ENCODE results near the gene RGS7.
"Not testable (repeated sequence)": the region's sequence is repeated elsewhere in the genome, so short reads cannot be mapped to it uniquely, and the experiment has no call there.

RGS7 gene

DNA sequence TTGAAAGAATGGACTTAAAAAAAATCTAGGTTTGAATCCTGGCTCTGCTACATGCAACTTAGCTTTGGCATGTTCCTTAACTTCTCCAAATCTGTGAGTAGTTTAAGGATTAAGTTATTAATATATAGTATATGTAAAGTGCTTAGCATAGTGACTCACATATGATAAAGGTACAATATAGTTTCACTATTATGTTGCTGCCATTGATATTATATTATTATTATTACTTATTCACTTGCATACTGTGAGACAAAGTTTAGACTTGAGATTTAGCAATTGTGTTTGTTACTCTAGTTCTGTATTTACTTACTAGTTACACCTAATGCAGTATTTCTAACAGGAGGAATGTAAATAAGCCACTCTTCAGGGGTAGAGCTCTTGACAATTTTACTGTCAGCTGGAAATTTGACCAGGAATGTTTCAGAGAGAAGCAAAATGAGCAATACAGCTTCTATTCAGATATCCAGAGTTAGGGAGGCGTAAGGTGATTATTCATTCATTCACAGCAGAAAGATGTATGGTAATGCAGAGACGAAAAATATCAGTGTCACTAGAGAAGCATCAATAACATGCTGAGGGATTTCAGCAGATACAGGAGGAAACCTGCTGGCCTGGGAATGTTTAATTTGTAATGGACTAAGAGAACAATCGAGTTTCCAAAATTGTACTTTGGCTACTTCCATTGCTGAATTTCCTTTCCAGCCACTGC is 25.5 kb downstream of the RGS7 start:
- DNase-seq (ENCODE audit: low spot score) = no peak

DNA sequence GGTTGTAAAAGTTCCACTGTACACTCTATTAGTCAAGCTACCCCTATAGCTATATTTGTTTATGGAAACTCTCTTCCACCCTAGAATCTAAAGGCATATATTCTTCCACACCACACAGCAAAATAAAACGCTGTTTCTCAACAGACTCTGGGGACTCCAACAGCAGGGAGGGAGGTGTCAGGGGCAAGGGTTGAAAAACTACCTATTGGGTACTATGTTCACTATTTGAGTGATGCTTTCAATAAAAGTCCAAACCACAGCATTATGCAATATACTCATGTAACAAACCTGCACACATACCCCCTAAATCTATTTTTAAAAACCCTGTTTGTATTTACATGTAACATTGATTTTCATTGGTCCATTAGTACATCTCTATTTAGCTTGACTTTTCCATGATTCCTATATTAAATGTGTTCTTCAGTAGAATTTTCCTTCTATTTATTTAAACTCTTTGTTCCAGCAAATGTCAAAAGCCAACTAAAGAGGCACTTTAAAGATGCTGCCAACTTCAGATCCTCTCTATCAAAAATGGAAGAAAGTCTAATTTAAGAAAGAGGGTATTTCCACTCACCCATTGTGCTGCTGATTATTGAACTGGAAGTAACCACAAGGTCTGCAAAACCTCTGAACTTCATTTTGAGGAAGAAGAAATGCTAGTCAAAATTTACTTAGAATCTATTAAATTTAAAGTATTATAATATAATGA is 26.2 kb downstream of the RGS7 start:
- DNase-seq (ENCODE audit: low spot score) = no peak

- DNase-seq (ENCODE audit: low spot score) = no peak
Observed at GRCh38 chr1:241325456-241325855, 31.5 kb downstream of the RGS7 start.

DNA sequence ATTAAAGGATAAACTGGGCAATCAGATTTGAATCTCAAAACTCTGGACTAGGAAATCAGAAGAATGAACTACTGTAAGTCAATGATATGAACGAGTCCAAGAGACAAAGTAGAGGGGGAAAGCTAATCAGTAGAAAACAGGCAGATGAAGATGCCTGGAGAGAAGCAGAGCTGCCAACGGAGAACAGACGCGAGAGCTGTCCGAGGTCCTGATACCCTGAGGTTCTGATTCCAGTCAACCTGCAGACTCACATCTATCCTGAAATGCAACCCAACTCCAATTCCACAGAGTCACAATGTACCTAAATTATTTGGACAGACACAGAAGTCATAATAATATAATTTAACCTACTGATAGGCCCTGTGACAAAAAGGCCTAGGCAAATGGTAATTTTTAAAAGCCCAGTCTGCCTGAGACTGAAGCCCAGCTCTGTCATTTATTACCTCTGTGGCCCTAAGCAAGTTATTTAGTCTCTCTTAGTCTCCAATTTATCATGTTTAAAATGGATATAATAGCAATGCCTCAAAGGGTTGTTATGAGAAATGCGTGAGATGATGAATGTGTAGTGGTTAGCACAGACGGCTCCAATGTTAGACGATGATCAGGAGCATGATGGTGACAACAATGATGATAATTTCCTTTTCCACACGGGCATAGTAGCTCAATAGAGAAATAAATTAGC is 33.4 kb downstream of the RGS7 start:
- DNase-seq (ENCODE audit: low spot score) = peak; percentile 33

DNA sequence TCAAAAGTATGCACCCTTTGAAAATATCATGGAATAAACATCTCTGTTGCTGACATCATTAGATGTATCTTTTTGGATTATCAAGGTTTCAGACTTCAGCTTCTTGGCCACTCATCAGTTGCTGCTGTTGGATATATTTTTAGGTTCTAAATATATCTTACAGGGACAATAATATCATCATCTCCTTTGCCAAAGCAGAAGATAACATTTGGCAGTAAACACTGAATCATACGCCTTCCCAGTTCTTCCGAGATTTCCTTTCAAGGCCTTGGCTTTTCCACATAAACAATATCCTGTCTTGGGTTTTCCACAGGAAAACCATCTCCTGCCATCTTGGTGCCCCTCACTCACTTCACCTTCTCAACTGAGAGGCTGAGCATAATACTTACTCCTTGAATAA is 39.3 kb downstream of the RGS7 start:
- DNase-seq (ENCODE audit: low spot score) = no peak

DNA sequence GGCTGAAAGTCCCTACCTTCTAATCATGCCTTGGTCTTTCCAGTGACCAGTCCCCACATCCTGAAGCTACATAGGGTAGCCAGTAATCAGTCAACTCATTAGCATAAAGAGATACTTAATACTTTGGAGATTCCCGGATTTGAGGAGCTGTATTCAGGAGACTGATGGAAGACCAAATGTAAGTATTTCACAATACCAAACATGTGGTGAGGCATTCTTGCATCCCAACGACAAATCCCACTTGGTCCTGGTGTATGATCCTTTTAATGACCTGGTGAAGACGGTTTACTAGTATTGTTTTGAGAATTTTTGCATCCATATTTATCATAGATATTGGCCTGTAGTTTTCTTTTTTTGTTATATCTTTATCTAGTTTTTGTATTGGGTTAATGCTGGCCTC is 40.6 kb downstream of the RGS7 start:
- DNase-seq (ENCODE audit: low spot score) = no peak

- DNase-seq (ENCODE audit: low spot score) = no peak
Observed at GRCh38 chr1:241311056-241311746, 45.8 kb downstream of the RGS7 start.

DNA sequence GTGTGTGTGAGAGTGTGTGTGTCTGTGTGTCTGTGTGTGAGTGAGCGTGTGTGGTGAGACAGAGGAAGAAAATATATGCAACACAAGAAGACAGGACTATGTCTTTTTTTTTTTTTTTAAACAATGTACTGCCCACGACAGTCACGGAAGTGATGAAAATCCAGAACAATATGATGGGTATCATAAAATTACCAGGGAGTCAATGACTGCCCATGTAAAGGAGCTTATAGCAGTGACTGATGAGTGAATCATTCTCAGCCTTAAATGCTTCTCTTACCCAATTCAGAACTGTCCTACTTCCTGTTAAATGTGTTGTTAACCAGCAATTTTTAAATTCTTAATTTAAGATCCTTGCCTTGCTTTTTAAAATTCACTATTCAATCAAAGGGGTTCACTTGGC is 46.6 kb downstream of the RGS7 start:
- no peak for DNase-seq (ENCODE audit: low spot score)

DNA sequence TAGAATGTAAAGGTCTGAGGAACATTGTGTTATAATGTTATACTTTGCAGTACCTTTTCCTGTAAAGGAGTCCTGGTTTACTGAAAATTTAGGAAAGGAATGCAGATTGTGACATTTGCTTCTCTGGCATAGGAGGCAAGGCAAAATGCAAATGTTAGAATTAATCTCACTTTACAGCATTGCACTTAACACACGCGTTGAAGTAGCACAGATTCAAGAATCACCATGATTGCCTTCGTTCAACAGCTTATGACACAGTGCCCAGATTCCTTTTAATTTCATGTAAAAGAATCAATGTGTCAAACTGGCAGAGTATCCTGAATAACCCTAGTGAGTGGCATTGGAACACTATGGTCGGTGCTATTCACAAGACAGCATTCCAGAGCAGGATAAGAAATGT is 47.4 kb downstream of the RGS7 start:
- DNase-seq (ENCODE audit: low spot score) = no peak

GRCh38 chr1:241308471-241308870 is 48.5 kb downstream of the RGS7 start:
- DNase-seq (ENCODE audit: low spot score) = no peak

GRCh38 chr1:241308011-241308410 is 49.0 kb downstream of the RGS7 start:
- DNase-seq (ENCODE audit: low spot score) = no peak

DNA sequence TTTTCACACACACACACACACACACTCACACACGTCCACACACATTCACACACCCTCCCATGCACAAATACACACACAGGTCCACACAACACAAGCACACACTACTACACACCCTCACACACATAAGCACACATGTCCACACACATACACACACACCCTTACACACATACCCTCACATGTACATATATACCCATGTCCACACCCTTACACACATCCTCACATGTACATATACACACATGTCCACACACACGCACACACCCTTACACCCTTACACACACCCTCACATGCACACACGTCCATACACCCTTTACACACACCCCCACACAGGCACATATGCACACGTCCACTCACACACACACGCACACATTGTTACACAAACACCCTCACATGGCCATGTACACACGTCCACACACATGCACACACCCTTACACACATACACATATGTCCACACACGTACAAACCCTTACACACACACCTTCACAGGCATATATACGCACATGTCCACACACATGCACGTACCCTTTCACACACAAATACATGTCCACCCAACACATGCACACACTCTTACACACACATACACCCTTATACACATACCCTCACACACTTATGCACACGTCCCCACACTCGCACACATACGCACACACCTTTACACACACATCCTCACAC is 50.7 kb downstream of the RGS7 start:
- no peak for DNase-seq (ENCODE audit: low spot score)

DNA sequence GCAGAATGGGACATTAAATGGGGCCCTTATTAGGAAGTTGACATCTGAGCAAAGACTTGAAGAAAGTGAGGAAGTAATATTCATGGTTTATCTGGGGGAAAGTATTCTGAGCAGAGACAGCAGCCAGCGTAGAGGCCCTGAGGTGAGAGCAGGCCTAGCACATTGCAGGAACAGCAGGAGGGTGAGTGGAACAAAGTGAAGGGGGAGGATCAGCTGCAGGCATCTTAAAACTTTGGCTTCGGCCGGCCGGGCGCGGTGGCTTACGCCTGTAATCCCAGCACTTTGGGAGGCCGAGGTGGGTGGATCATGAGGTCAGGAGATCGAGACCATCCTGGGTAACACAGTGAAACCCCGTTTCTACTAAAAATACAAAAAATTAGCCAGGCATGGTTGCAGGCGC is 55.0 kb downstream of the RGS7 start:
- DNase-seq (ENCODE audit: low spot score) = not testable (repeated sequence)

DNA sequence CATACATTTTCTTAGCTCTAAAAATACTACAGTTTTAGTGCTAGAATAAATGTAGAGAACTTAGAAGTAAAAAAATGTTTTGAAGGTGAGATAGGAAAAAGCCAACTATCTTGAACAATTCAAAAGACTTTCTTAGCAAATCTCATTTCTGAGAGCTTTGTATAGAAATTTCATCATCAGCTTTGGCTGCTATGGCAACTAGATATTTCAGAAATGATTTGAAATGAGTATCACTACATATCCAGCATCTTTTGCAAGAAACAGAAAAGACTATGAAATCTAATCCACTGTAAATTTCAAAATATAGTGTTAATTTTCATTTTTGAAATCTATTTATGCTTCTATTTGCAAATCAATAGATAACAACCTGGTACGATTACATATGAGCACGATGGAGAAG is 57.7 kb downstream of the RGS7 start:
- DNase-seq (ENCODE audit: low spot score) = no peak

DNA sequence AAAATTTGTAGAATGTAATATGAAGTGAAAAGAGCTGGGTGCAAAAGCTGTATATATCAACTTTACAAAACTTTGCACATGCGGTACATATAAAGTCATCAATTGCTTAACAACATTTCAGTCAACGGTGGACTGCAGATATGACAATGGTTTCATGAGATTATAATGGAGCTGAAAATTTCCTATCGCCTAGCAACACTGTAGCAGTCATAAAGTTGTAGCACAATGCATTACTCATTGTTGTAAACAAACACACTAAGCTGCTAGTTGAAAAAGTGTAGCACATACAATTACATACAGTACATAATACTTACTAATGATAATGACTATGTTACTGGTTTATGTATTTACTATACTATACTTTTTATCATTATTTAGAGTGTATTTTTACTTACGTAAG is 64.0 kb downstream of the RGS7 start:
- no peak for DNase-seq (ENCODE audit: low spot score)

GRCh38 chr1:241291548-241291947 is 65.5 kb downstream of the RGS7 start:
- DNase-seq (ENCODE audit: low spot score) = not testable (repeated sequence)

DNA sequence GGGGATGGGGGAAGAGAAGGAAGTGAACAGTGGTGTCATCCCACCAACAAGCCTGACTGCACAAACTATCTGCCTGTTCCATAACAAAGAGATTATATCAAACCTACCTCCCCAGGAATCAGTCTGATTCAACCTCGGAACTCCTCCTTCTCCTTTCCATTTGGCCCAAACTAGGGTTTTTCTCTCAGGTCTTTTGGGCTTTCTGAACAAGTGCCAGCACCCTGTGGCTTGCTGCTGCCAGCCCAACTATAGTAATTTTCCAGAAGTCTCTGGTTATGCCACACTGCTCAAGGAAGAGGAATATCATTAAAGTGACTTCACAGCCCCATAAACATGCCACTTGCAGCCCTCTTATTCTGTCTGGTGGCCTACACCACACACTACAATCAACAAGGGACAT is 70.5 kb downstream of the RGS7 start:
- DNase-seq (ENCODE audit: low spot score) = no peak

DNA sequence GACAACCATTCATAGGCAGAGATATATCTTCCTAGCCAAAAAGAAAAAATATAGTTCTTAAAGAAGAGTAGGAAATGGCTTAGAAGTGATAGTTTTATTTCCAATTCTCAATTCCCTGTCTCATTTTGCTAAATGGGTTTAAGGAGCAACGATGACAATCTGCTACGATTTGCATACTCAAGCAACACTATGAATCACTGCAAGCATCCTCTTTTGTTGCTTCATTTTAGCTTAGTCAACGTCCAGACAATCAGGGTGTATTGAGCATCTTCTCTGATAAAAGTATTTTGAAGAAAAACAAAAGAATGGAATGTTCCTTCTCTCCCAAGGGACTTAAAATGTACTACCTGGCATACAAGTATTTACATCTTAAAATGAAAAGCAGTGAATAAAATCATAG is 80.6 kb downstream of the RGS7 start:
- DNase-seq (ENCODE audit: low spot score) = no peak

- DNase-seq (ENCODE audit: low spot score) = no peak
Observed at GRCh38 chr1:241275981-241276380, 81.0 kb downstream of the RGS7 start.

- DNase-seq (ENCODE audit: low spot score) = no peak
Observed at GRCh38 chr1:241275226-241275625, 81.8 kb downstream of the RGS7 start.

DNA sequence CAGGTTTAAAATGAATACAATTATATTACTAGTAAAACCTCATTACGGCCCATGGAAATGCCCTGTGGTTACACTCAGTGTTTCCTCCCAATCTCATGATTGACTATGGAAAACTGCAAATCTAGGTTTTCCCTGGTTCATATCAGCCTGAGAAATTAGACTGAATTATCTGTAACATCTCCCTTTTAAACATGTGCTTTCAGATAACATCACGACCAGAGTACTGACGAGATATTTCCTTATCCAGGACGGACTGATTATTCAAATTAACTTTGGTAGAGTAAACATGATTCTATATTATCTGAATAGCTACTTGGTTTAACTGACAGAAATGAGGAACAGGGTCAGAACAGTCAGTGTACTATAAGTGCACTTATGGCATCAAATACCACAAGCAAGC is 82.3 kb downstream of the RGS7 start:
- no peak for DNase-seq (ENCODE audit: low spot score)

DNA sequence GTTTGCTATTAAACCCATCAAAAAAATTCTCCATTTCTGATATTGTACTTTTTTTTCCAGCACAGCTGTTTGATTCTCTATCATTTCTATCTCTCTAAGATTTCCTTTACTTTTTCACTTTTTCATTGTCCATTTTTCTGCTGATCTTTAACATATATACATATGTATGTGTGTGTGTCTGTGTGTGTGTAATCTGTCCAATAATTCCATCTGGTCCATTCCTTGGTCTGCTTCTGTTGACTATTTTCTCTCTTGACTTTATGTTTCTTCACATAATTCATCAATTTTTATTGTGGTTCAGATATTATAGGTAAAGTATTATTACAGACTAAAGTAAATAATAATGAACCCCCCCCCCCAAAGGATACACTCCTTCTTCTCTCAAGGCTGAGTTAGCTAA is 84.2 kb downstream of the RGS7 start:
- DNase-seq (ENCODE audit: low spot score) = no peak
